Stimulated activated effector memory CD8-positive, alpha-beta T cell treated with anti-CD3 and anti-CD28 coated beads, Interleukin-12 subunit alpha, Interleukin-12 subunit beta, amount 100 ng/mL, for 72 hours (primary cell): ENCODE data around the gene ARSJ.
A peak's percentile ranks its signal among the peaks of the same experiment; 100 is the strongest.

Experiments
- ATAC-seq: fragments of 150-1000 bp; cut with Tn5 transposase; 2 replicates; pipeline ENCODE4 v1.10.0; 2021
- DNase-seq, 2 donors: peaks; one replicate each; pipeline ENCODE4 v3.0.0; 2021 to 2022; ENCODE audit warnings: low spot score in 2 of 2
- H3K27ac Mint-ChIP-seq: one replicate; pipeline ENCODE4 v1.8.0; 2022; ENCODE audit warnings: mild to moderate bottlenecking, mixed read lengths
- H3K36me3 Mint-ChIP-seq: one replicate; pipeline ENCODE4 v1.8.0; 2022; ENCODE audit warnings: mild to moderate bottlenecking, mixed read lengths
- H3K4me1 Mint-ChIP-seq: one replicate; pipeline ENCODE4 v1.8.0; 2022; ENCODE audit warnings: mixed read lengths
- H3K4me3 Mint-ChIP-seq: one replicate; pipeline ENCODE4 v1.8.0; 2022; ENCODE audit warnings: mild to moderate bottlenecking, mixed read lengths
- H3K9me3 Mint-ChIP-seq: one replicate; pipeline ENCODE4 v1.8.0; 2022; ENCODE audit warnings: mixed read lengths

ARSJ gene

GRCh38 chr4:113998531-113998930 is 19.1 kb upstream of the ARSJ start:
- Mint-ChIP-seq H3K27ac (no peak overlapping the region), H3K4me1 (peaks cover 12% of the 10 kb centered on the region), H3K36me3 (no peaks in the 10 kb centered on the region), H3K9me3 (no peaks in the 10 kb centered on the region), H3K4me3 (no peak overlapping the region)
- ATAC-seq (no peak), DNase-seq (no peak)

- H3K36me3 Mint-ChIP-seq: no peaks in the 10 kb centered on the region
- no peak overlapping the region for H3K27ac Mint-ChIP-seq
- H3K4me3 Mint-ChIP-seq: no peak overlapping the region
- DNase-seq (no peak), ATAC-seq (no peak)
- H3K9me3 Mint-ChIP-seq: no peaks in the 10 kb centered on the region
- H3K4me1 Mint-ChIP-seq: peaks cover 13% of the 10 kb centered on the region
Measured at GRCh38 chr4:113998079-113998478, 18.6 kb upstream of the ARSJ start.

GRCh38 chr4:113997206-113997605 is 17.8 kb upstream of the ARSJ start:
- H3K9me3 Mint-ChIP-seq: no peaks in the 10 kb centered on the region
- no peak overlapping the region for H3K27ac Mint-ChIP-seq
- ATAC-seq: no peak
- no peak for DNase-seq
- no peaks in the 10 kb centered on the region for H3K36me3 Mint-ChIP-seq
- H3K4me1 Mint-ChIP-seq: peaks cover 13% of the 10 kb centered on the region
- H3K4me3 Mint-ChIP-seq: no peak overlapping the region

GRCh38 chr4:113996599-113997177 is 17.2 kb upstream of the ARSJ start:
- peak; percentile 92 for ATAC-seq
- no peak overlapping the region for H3K27ac Mint-ChIP-seq
- no peaks in the 10 kb centered on the region for H3K36me3 Mint-ChIP-seq

GRCh38 chr4:113993887-113994286 is 14.4 kb upstream of the ARSJ start:
- no peak overlapping the region for H3K4me3 Mint-ChIP-seq
- no peak for DNase-seq
- no peaks in the 10 kb centered on the region for H3K36me3 Mint-ChIP-seq
- H3K27ac Mint-ChIP-seq: no peak overlapping the region
- no peaks in the 10 kb centered on the region for H3K9me3 Mint-ChIP-seq
- peaks cover 13% of the 10 kb centered on the region for H3K4me1 Mint-ChIP-seq
- no peak for ATAC-seq

More at GRCh38 chr4:113996599-113997177, 17.2 kb upstream of the ARSJ start:
- Mint-ChIP-seq H3K9me3 (no peaks in the 10 kb centered on the region), H3K4me1 (peaks cover 13% of the 10 kb centered on the region), H3K4me3 (no peak overlapping the region)
- no peak for DNase-seq

- no peaks in the 10 kb centered on the region for H3K36me3 Mint-ChIP-seq
- peaks cover 8% of the 10 kb centered on the region for H3K4me1 Mint-ChIP-seq
- ATAC-seq (no peak), DNase-seq (no peak)
- H3K27ac Mint-ChIP-seq: no peak overlapping the region
- H3K4me3 Mint-ChIP-seq: no peak overlapping the region
- H3K9me3 Mint-ChIP-seq: no peaks in the 10 kb centered on the region
Measured at GRCh38 chr4:113990886-113991285, 11.4 kb upstream of the ARSJ start.

GRCh38 chr4:113987382-113987941 is 8.0 kb upstream of the ARSJ start:
- Mint-ChIP-seq H3K4me1 (no peaks in the 10 kb centered on the region), H3K36me3 (no peaks in the 10 kb centered on the region), H3K27ac (no peak overlapping the region), H3K9me3 (peaks cover 3% of the 10 kb centered on the region), H3K4me3 (no peak overlapping the region)
- DNase-seq: no peak
- no peak for ATAC-seq

GRCh38 chr4:113982181-113982580 is 2.7 kb upstream of the ARSJ start:
- ATAC-seq (no peak), DNase-seq (no peak)
- H3K27ac Mint-ChIP-seq: no peak overlapping the region
- H3K4me1 Mint-ChIP-seq: peaks cover 20% of the 10 kb centered on the region
- no peaks in the 10 kb centered on the region for H3K36me3 Mint-ChIP-seq
- no peak overlapping the region for H3K4me3 Mint-ChIP-seq
- H3K9me3 Mint-ChIP-seq: peaks cover 3% of the 10 kb centered on the region

GRCh38 chr4:113981591-113981990 is 2.1 kb upstream of the ARSJ start:
- Mint-ChIP-seq H3K4me1 (peaks cover 20% of the 10 kb centered on the region), H3K4me3 (no peak overlapping the region), H3K9me3 (peaks cover 3% of the 10 kb centered on the region), H3K27ac (no peak overlapping the region), H3K36me3 (no peaks in the 10 kb centered on the region)
- no peak for DNase-seq
- no peak for ATAC-seq

- Mint-ChIP-seq H3K27ac (no peak overlapping the region), H3K4me1 (peaks cover 20% of the 10 kb centered on the region), H3K9me3 (peaks cover 3% of the 10 kb centered on the region), H3K4me3 (peak overlapping the region; percentile 74), H3K36me3 (no peaks in the 10 kb centered on the region)
- peak; percentile 13 for ATAC-seq
- DNase-seq: no peak
Measured at GRCh38 chr4:113979905-113980615, 613 bp upstream of the ARSJ start.

- Mint-ChIP-seq H3K36me3 (no peaks in the 10 kb centered on the region), H3K9me3 (peaks cover 4% of the 10 kb centered on the region), H3K4me1 (peaks cover 20% of the 10 kb centered on the region), H3K27ac (no peak overlapping the region), H3K4me3 (peak overlapping the region; percentile 74)
- ATAC-seq (no peak), DNase-seq (no peak)
Measured at GRCh38 chr4:113978561-113979147, 793 bp downstream of the ARSJ start.

- ATAC-seq: no peak
- DNase-seq: no peak
- H3K36me3 Mint-ChIP-seq: no peaks in the 10 kb centered on the region
- no peak overlapping the region for H3K27ac Mint-ChIP-seq
- H3K4me3 Mint-ChIP-seq: no peak overlapping the region
- H3K4me1 Mint-ChIP-seq: peaks cover 20% of the 10 kb centered on the region
- H3K9me3 Mint-ChIP-seq: peaks cover 4% of the 10 kb centered on the region
Measured at GRCh38 chr4:113978105-113978504, 1.3 kb downstream of the ARSJ start.

GRCh38 chr4:113977526-113977855 is 2.0 kb downstream of the ARSJ start:
- ATAC-seq: no peak
- Mint-ChIP-seq H3K4me1 (peaks cover 20% of the 10 kb centered on the region), H3K27ac (no peak overlapping the region), H3K9me3 (peaks cover 4% of the 10 kb centered on the region), H3K36me3 (no peaks in the 10 kb centered on the region), H3K4me3 (no peak overlapping the region)
- DNase-seq: no peak

- H3K27ac Mint-ChIP-seq: no peak overlapping the region
- H3K4me1 Mint-ChIP-seq: peaks cover 20% of the 10 kb centered on the region
- peaks cover 4% of the 10 kb centered on the region for H3K9me3 Mint-ChIP-seq
- H3K4me3 Mint-ChIP-seq: no peak overlapping the region
- H3K36me3 Mint-ChIP-seq: no peaks in the 10 kb centered on the region
- DNase-seq (no peak), ATAC-seq (no peak)
Measured at GRCh38 chr4:113976741-113977525, 2.5 kb downstream of the ARSJ start.

- ATAC-seq (no peak), DNase-seq (no peak)
- peaks cover 19% of the 10 kb centered on the region for H3K4me1 Mint-ChIP-seq
- no peak overlapping the region for H3K27ac Mint-ChIP-seq
- peaks cover 4% of the 10 kb centered on the region for H3K9me3 Mint-ChIP-seq
- H3K36me3 Mint-ChIP-seq: no peaks in the 10 kb centered on the region
- H3K4me3 Mint-ChIP-seq: no peak overlapping the region
Measured at GRCh38 chr4:113975578-113975977, 3.9 kb downstream of the ARSJ start.
